Articular chondrocyte of knee joint (primary cell): ENCODE results near the gene LRRC4C. TPM values are rescaled to one million over a fixed set of nuclear protein-coding genes. Genes with fewer than 3 reads are reported as not detected.

Experiments used
- small RNA-seq: library from RNA; depleted of rRNA; stranded (forward); fragments of <200 nt; gene quantifications from one replicate; pipeline ENCODE3, GENCODE V24; 2012
- total RNA-seq: library from RNA; depleted of rRNA; stranded (reverse); fragments of >200 nt; gene quantifications from 2 replicates; pipeline ENCODE4 v1.2.3, GENCODE V29; 2012

The LRRC4C gene
- total RNA-seq: under 0.01 and 0.13 TPM in 2 replicates

DNA sequence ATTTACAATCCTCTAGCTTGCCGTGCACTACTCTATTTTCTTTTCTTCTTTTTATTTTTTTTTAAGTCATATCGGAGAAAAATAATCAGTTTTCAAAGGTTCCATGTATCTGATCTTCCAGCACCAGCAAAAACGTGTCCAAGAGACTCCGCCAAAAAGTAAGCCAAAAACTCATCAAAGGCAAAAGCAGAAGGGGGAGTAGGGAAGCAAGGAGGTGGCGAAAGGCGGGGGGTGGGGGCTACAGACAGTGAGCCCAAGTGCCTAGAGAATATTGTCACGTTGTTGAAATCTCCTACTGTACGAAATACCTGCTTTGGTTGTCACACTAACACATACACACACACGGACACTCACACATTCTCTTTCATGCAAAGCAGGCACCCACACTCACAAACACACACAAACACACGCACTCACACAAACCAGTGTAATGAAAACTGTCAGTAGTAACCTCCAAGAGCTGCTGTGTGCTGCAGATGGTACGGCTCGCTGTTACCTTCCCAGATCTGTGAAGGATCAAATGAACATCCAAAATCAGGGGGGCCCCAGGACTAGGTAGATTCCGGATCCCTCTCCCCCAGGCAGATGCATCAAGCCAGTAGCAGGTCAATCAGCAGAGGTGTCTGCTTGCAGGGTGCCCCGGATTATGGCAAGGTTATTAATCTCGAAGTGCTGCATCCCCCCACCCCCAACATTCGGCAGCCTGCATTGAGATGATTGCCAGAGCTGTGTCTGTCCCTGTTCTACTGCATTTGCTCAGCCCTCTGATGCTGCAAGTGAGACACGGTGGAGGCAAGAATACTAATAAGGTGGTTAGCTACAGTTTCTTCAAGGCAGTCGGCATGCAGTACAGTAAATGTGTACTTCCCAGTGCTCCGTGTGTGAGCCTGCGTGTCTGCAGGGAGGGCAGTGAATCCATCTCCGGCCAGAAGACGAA, at the start of gene LRRC4C:
Gene LRRC4C (minus strand): TSS at position 188 of the 937 bp plus-strand sequence.

Small RNAs within 50 kb of the gene (small RNA-seq; reads per million reads assigned to genes)
- gene RF00019 (not detected), gene RNU6-365P (not detected)
